Upper lobe of right lung (tissue), 1 donor: Measurements from ENCODE around the gene HOXC11. TPM values are rescaled to one million over a fixed set of nuclear protein-coding genes. Genes with fewer than 3 reads are reported as not detected.

Experiments used
- ATAC-seq: fragments of 200-7000 bp; cut with Tn5 transposase; one replicate; pipeline ENCODE4 v1.9.1; 2020; ENCODE audit warnings: mild to moderate bottlenecking, moderate library complexity
- DNase-seq: peaks from one replicate; pipeline ENCODE4 v3.0.0-alpha.2; 2020
- H3K27ac ChIP-seq: fragments of 200-600 bp; one replicate; pipeline ENCODE4 v1.8.0; 2022
- H3K27me3 ChIP-seq: fragments of 200-600 bp; one replicate; pipeline ENCODE4 v1.8.0; 2022; ENCODE audit warnings: mild to moderate bottlenecking
- H3K36me3 ChIP-seq: fragments of 200-600 bp; one replicate; pipeline ENCODE4 v1.8.0; 2022
- H3K4me1 ChIP-seq: fragments of 200-600 bp; one replicate; pipeline ENCODE4 v1.8.0; 2022
- H3K4me3 ChIP-seq: fragments of 200-600 bp; one replicate; pipeline ENCODE4 v1.8.0; 2022; ENCODE audit warnings: mild to moderate bottlenecking
- H3K9me3 ChIP-seq: fragments of 200-600 bp; one replicate; pipeline ENCODE4 v1.8.0; 2022
- intact Hi-C: fragments of 100-400 bp; cut with DNase I; formaldehyde crosslinking; loops from one replicate; pipeline ENCODE4 v1.11.0; 2022
- total RNA-seq: library from RNA; stranded (reverse); fragmentation: NEBNext Ultra II Directional; extraction: Animal tissue kit (Norgen Biotek cat#: 25700); gene quantifications from one replicate; pipeline ENCODE4 v1.2.1, GENCODE V29; 2021
- TF ChIP-seq, protein P1 (sequence below): fragments of 200-600 bp; IDR thresholded peaks from one replicate; pipeline ENCODE4 v1.8.0; 2022; ENCODE audit warnings: antibody characterized with exemption
- donor health status: DM: no; HTN: yes; CAD: no; lungs with severe emphysema.

HOXC11 gene
- total RNA-seq, 1 donor from 2014 or later, result not detected

DNA sequence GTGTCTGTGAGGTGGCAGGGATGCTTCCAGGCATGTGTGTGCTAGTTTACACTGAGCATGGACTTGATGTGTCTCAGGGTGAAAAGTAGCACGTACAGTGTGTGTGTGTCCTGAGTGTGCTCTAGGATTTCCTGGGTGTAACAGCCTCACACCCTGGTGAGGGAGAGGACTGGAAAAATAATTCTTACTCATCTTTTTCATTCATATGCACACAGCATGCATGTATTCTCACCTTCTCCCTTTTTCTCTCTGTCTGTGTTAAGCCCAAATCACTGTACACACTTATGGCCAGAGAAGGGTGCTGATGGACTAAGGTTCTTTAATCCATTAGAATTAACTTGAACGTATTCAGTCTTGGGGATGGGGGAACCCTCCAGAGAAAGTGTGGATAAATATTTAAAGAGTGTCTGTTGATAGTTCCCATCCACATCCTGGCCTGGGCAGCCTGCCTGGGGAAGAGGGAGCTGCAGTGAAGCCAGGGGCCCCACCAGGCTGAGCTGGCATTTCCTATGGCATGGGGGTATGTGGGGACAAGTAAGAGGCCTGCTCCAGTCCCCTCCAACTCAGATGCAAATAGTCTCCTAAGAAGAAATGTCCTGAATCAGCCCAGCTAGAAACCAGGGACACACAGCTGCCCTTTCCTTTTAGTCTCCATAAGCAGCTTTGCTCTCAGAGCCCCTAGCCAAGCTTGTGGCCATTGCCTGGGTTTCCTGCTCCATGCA lies 34.8 kb downstream of the HOXC11 start:
- H3K36me3 ChIP-seq, result no peaks in the 10 kb centered on the region
- H3K4me1 ChIP-seq, result peaks cover 13% of the 10 kb centered on the region
- H3K4me3 ChIP-seq, result no peak overlapping the region
- ATAC-seq (no peak), DNase-seq (no peak)
- H3K27me3 ChIP-seq, result peaks cover 94% of the 10 kb centered on the region
- TF ChIP-seq, protein P1, sequence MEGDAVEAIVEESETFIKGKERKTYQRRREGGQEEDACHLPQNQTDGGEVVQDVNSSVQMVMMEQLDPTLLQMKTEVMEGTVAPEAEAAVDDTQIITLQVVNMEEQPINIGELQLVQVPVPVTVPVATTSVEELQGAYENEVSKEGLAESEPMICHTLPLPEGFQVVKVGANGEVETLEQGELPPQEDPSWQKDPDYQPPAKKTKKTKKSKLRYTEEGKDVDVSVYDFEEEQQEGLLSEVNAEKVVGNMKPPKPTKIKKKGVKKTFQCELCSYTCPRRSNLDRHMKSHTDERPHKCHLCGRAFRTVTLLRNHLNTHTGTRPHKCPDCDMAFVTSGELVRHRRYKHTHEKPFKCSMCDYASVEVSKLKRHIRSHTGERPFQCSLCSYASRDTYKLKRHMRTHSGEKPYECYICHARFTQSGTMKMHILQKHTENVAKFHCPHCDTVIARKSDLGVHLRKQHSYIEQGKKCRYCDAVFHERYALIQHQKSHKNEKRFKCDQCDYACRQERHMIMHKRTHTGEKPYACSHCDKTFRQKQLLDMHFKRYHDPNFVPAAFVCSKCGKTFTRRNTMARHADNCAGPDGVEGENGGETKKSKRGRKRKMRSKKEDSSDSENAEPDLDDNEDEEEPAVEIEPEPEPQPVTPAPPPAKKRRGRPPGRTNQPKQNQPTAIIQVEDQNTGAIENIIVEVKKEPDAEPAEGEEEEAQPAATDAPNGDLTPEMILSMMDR, result no peak
- H3K27ac ChIP-seq, result no peak overlapping the region
- intact Hi-C loops, result loop anchor here (5.0 kb wide), 1 partner anchor 190 kb away; no protein-coding TSS in a partner anchor
- H3K9me3 ChIP-seq, result no peaks in the 10 kb centered on the region

DNA sequence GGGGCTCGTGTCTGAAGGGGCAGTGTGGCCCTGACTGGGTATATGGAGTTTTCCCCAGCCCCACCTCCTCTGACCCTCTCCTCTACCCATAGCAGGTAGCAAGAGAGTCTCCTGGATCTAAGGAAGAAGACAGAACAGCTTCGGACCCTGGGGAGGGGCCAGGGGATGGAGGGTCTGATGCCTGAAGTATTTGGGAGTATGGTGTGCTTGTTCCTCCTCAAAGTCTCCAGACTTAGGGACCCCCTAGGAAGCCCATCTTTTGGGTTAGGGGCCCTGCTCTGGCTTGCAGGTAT lies 35.3 kb downstream of the HOXC11 start:
- Histone ChIP-seq H3K27me3 (peaks cover 94% of the 10 kb centered on the region), H3K4me3 (no peak overlapping the region), H3K36me3 (no peaks in the 10 kb centered on the region), H3K27ac (no peak overlapping the region), H3K4me1 (peaks cover 13% of the 10 kb centered on the region), H3K9me3 (no peaks in the 10 kb centered on the region)
- TF ChIP-seq, protein P1, result no peak
- DNase-seq (no peak), ATAC-seq (no peak)
- intact Hi-C loops, result loop anchor here (5.0 kb wide), 1 partner anchor 189 kb away; no protein-coding TSS in a partner anchor

DNA sequence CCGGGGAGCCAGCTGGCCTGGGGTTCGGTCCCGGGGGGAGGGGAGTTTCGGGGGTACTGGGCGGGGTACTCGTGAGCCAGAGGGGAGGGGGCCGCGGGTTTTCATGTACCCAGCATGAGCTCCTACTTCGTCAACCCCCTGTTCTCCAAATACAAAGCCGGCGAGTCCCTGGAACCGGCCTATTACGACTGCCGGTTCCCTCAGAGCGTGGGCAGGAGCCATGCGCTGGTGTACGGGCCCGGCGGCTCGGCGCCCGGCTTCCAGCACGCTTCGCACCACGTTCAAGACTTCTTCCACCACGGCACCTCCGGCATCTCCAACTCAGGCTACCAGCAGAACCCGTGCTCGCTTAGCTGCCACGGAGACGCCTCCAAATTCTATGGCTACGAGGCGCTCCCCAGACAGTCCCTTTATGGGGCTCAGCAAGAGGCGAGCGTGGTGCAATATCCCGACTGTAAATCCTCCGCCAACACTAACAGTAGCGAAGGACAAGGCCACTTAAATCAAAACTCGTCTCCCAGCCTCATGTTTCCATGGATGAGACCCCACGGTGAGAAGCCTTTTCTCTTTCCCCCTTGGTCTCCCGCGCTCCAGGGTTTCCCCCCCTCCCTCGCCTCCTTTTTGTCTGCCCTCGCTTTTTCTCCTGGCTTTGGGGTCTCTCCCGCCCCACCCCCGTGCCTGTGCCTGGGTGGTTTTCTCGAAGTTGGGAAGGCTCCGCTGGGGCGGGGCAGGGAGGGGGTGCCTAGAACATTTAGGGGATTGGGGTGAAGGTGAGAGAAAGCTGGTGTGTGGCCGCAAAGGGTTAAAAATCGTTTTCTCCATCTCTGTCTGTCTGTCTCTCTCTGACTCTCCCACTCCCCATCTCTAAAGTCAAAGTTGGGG lies 36.5 kb downstream of the HOXC11 start:
- ATAC-seq (no peak), DNase-seq (no peak)
- no peaks in the 10 kb centered on the region for H3K36me3 ChIP-seq
- H3K9me3 ChIP-seq, result no peaks in the 10 kb centered on the region
- peak overlapping the region; percentile 21 for H3K4me3 ChIP-seq
- intact Hi-C loops, result loop anchor here (5.0 kb wide), 1 partner anchor 188 kb away; no protein-coding TSS in a partner anchor
- TF ChIP-seq, protein P1, result no peak
- peaks cover 92% of the 10 kb centered on the region for H3K27me3 ChIP-seq
- H3K4me1 ChIP-seq, result peaks cover 13% of the 10 kb centered on the region
- no peak overlapping the region for H3K27ac ChIP-seq

DNA sequence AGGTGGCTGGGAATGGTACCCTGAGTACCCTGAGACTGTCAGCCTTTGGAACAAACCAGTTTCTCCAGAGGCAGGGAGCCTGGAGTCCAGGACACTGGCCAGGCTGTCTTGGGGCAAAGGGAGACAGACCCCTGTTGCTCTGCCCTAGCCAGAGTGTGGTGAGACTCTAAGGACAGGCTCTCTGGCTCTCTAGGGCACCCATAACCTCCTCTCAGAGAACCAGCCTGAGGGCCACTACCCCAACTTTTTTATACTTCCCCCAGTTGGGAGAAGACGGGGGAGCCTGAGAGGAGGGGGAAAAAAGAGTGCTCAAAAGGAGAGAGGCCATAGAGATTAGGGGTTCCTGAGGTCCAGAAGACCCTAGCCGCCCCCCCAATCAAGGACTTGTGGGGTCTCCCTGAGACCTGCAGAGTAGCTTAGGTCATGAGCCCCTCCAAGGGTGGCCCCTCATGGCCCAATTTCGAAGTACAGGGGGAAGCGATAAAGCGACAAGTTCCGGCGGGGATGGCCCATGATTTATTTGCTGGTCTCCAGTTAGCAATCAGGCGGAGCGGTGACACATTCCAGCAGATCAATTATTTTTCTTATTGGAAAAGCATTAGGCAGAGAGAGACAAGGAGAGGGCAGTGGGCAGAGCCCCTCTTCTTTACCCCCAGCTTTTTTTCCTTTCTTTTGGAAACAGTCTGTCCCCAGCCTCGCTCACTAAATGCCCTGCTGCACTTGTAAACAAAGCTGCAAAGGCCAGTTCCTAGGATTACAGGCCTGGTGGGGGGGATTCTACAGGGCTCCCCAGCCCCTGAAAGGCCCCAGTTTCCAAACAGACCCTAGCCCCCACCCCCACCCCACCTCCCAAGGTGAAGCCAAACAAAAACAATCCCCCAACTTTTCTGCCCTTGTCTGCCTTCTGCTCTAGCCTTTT lies 37.4 kb downstream of the HOXC11 start:
- DNase-seq (no peak), ATAC-seq (no peak)
- H3K36me3 ChIP-seq, result no peaks in the 10 kb centered on the region
- TF ChIP-seq, protein P1, result no peak
- no peaks in the 10 kb centered on the region for H3K9me3 ChIP-seq
- H3K27me3 ChIP-seq, result peaks cover 92% of the 10 kb centered on the region
- intact Hi-C loops, result no loop called here
- H3K27ac ChIP-seq, result no peak overlapping the region
- no peak overlapping the region for H3K4me3 ChIP-seq
- H3K4me1 ChIP-seq, result peaks cover 13% of the 10 kb centered on the region

DNA sequence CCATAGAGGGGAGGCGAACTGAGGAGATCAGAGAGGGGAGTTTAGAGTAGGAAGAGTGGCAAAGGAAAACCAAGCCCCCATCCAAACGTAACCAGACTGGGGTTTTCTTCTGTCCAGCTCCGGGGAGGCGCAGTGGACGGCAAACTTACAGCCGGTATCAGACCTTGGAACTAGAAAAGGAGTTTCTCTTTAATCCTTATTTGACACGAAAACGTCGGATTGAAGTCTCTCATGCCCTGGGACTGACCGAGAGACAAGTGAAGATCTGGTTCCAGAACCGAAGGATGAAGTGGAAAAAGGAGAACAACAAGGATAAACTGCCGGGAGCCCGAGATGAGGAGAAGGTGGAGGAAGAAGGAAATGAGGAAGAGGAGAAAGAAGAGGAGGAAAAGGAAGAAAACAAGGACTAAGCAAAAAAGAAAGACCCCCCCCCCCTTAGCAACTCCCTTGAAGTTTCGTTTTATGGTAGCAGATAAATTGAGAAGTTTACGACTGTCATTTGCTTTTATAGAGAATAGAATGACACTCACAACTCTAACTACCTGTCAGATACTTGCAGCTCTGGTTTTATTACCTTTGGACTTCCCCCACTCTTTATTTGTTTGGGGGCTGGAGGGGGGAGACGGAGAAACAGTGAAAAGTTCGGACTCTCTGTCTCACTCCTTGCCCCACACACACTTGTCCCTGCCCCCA lies 38.2 kb downstream of the HOXC11 start:
- Histone ChIP-seq H3K27me3 (peaks cover 92% of the 10 kb centered on the region), H3K9me3 (no peaks in the 10 kb centered on the region), H3K27ac (no peak overlapping the region), H3K4me1 (peaks cover 12% of the 10 kb centered on the region), H3K36me3 (no peaks in the 10 kb centered on the region), H3K4me3 (no peak overlapping the region)
- DNase-seq (no peak), ATAC-seq (no peak)
- TF ChIP-seq, protein P1, result no peak
- intact Hi-C loops, result no loop called here
